ENCODE data around the gene NCLN.
A peak's percentile ranks its signal among the peaks of the same experiment; 100 is the strongest.

Gene NCLN, protein sequence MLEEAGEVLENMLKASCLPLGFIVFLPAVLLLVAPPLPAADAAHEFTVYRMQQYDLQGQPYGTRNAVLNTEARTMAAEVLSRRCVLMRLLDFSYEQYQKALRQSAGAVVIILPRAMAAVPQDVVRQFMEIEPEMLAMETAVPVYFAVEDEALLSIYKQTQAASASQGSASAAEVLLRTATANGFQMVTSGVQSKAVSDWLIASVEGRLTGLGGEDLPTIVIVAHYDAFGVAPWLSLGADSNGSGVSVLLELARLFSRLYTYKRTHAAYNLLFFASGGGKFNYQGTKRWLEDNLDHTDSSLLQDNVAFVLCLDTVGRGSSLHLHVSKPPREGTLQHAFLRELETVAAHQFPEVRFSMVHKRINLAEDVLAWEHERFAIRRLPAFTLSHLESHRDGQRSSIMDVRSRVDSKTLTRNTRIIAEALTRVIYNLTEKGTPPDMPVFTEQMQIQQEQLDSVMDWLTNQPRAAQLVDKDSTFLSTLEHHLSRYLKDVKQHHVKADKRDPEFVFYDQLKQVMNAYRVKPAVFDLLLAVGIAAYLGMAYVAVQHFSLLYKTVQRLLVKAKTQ

DNA sequence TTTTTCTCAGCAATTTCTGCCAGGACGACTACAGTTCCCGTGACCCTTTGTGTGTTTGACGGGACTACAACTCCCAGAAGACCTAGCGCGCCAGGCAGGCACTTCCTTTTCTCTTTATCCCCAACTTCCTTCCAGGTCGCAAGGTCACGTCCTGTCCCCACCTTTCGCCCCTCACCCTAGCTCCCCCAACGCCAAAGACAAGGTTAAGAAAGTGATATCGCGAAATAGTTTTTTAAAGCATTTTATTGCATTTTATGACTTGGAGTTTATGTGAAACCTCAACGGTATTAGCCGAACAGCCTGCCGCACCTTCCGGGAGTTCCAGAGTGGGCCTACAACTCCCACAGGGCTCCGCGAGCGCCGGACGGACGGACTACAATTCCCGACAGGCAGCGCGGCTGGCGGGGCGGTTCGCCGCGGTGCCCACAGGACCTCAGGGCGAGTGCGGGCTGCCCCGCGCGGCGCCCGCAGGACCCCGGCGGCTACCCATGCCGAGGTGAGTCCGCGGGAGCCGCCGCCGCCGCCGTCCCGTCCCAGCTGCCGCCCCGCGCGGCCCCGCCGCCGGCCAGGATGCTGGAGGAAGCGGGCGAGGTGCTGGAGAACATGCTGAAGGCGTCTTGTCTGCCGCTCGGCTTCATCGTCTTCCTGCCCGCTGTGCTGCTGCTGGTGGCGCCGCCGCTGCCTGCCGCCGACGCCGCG, at the start of gene NCLN:
Gene NCLN (plus strand): TSS at position 470 of the 699 bp plus-strand sequence. CDS start 101 bp downstream, at position 571.
- DNase-seq (ENCODE audit: low read depth, low spot score), result peak; percentile 92
- TF ChIP-seq POLR2AphosphoS5 (IDR thresholded peaks at IDR 0.05; ENCODE audit: borderline replicate concordance, low read depth, low read length) (peak; percentile 53; the same call in 1 of the 2 replicates), EZH2 (IDR thresholded peaks at IDR 0.05) (no peak)
- H3K9me3 ChIP-seq (ENCODE audit: low read depth, low read length), result no peaks in the 10 kb centered on the region
- peak within 1 kb of the TSS; percentile 73; the same call in 1 of the 2 replicates for H3K27ac ChIP-seq
- H3K36me3 ChIP-seq (ENCODE audit: insufficient read depth, low read length), result peaks cover 3% of the 10 kb centered on the region; the same call in 1 of the 2 replicates
- H3K9ac ChIP-seq (ENCODE audit: insufficient read length), result peak within 1 kb of the TSS; percentile 86
- H3K4me3 ChIP-seq, result peak within 1 kb of the TSS; percentile 93

DNA sequence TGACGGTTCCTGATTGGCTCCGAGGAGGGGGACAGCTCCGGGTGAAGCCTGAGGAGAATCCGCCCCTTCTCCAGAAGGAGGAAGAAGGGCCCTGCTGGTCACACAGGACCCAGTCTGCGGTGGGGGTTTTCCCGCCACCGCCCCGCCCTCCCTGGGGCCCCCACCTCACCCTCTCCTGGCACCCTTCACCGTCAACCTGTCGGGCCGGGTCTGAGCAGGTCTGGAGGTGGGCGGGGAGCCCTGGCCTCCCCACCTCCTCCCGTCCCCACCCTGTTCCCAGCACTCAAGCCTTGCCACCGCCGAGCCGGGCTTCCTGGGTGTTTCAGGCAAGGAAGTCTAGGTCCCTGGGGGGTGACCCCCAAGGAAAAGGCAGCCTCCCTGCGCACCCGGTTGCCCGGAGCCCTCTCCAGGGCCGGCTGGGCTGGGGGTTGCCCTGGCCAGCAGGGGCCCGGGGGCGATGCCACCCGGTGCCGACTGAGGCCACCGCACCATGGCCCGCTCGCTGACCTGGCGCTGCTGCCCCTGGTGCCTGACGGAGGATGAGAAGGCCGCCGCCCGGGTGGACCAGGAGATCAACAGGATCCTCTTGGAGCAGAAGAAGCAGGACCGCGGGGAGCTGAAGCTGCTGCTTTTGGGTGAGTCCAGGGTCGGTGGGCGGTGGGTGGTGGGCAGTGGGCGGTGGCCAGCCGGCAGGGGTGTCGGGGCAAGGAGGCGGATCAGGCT, 49.6 kb upstream of the NCLN start, which contains the start of gene GNA15:
Gene GNA15 (plus strand): TSS at position 73 of the 723 bp plus-strand sequence. CDS start 418 bp downstream, at position 491.
- DNase-seq (ENCODE audit: low read depth, low spot score), result no peak
- TF ChIP-seq POLR2AphosphoS5 (IDR thresholded peaks at IDR 0.05; ENCODE audit: borderline replicate concordance, low read depth, low read length) (no peak), FOXP2 (optimal IDR thresholded peaks at IDR 0.05; ENCODE audit: control extremely low read depth, extremely low read length, insufficient read depth) (no peak), EZH2 (IDR thresholded peaks at IDR 0.05) (no peak)
- no peak within 1 kb of the TSS for H3K4me3 ChIP-seq
- H3K27ac ChIP-seq, result no peak within 1 kb of the TSS
- no peak within 1 kb of the TSS for H3K9ac ChIP-seq (ENCODE audit: insufficient read length)
- H3K9me3 ChIP-seq (ENCODE audit: low read depth, low read length), result no peaks in the 10 kb centered on the region
- H3K36me3 ChIP-seq (ENCODE audit: insufficient read depth, low read length), result no peaks in the 10 kb centered on the region

DNA sequence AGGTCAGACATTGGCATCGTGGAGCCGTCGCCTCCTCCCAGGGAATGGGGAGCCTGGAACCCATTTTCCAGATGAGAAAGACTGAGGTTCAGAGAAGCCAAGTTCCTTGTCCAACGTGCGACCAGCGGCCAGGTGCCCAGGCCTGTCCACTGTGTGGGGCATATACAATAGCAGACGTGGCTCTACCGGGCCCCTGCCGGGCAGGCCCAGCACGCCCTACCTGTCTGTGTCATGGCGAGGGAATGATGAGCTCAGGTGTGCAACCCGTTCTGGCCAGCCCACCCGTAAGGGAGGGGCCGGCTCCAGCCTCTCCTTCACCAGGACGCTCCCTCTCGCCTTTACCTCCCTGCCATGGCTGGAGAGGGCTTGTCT, 49.1 kb upstream of the NCLN start:
- Histone ChIP-seq H3K9ac (ENCODE audit: insufficient read length) (no peak overlapping the region), H3K27ac (no peak overlapping the region), H3K4me3 (no peak overlapping the region), H3K9me3 (ENCODE audit: low read depth, low read length) (no peaks in the 10 kb centered on the region), H3K36me3 (ENCODE audit: insufficient read depth, low read length) (no peaks in the 10 kb centered on the region)
- no peak for TF ChIP-seq FOXP2 (optimal IDR thresholded peaks at IDR 0.05; ENCODE audit: control extremely low read depth, extremely low read length, insufficient read depth)
- TF ChIP-seq POLR2AphosphoS5 (IDR thresholded peaks at IDR 0.05; ENCODE audit: borderline replicate concordance, low read depth, low read length), result no peak
- TF ChIP-seq EZH2 (IDR thresholded peaks at IDR 0.05), result no peak
- no peak for DNase-seq (ENCODE audit: low read depth, low spot score)

DNA sequence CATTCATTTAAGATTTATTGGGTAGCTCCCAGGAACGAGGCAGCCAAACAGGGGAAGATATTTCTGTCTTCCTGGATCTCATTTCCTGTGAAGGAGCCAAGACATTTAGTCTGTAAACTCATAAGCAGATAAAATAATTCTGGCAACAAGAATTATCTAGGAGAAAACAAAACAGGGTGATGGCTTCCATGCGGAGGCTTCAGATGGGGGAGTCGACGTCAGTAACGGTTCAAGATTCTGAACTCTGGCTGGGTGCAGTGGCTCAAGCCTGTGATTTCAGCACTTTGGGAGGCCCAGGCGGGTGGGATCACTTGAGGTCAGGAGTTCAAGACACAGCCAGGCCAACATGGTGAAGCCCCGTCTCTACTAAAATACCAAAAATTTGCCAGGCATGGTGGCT, 48.6 kb upstream of the NCLN start:
- Histone ChIP-seq H3K27ac (no peak overlapping the region), H3K4me3 (no peak overlapping the region), H3K9me3 (ENCODE audit: low read depth, low read length) (no peaks in the 10 kb centered on the region), H3K36me3 (ENCODE audit: insufficient read depth, low read length) (no peaks in the 10 kb centered on the region), H3K9ac (ENCODE audit: insufficient read length) (no peak overlapping the region)
- no peak for DNase-seq (ENCODE audit: low read depth, low spot score)
- TF ChIP-seq EZH2 (IDR thresholded peaks at IDR 0.05) (no peak), FOXP2 (optimal IDR thresholded peaks at IDR 0.05; ENCODE audit: control extremely low read depth, extremely low read length, insufficient read depth) (no peak), POLR2AphosphoS5 (IDR thresholded peaks at IDR 0.05; ENCODE audit: borderline replicate concordance, low read depth, low read length) (no peak)

DNA sequence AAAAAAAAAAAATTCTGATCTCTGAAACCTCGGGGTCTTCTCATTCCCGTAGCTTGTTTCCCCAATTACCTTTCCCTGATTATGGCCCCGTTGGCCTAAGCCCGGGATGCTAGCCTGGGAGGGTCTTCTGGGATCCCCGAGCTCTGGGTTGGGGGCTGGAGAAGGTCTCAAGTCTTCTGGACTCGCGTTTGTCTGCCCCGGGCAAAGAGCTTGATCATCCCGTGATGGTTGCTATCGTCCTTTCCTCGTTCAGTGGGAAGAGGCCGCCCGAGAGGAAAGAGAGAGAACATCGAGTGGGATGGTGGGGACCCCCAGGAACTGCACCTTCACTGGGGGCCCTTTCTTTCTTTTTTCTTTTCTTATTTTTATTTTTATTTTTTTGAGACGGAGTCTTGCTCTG, 47.5 kb upstream of the NCLN start:
- no peaks in the 10 kb centered on the region for H3K36me3 ChIP-seq (ENCODE audit: insufficient read depth, low read length)
- no peak overlapping the region for H3K27ac ChIP-seq
- no peaks in the 10 kb centered on the region for H3K9me3 ChIP-seq (ENCODE audit: low read depth, low read length)
- no peak for DNase-seq (ENCODE audit: low read depth, low spot score)
- no peak overlapping the region for H3K4me3 ChIP-seq
- TF ChIP-seq FOXP2 (optimal IDR thresholded peaks at IDR 0.05; ENCODE audit: control extremely low read depth, extremely low read length, insufficient read depth) (no peak), EZH2 (IDR thresholded peaks at IDR 0.05) (no peak), POLR2AphosphoS5 (IDR thresholded peaks at IDR 0.05; ENCODE audit: borderline replicate concordance, low read depth, low read length) (no peak)
- no peak overlapping the region for H3K9ac ChIP-seq (ENCODE audit: insufficient read length)

DNA sequence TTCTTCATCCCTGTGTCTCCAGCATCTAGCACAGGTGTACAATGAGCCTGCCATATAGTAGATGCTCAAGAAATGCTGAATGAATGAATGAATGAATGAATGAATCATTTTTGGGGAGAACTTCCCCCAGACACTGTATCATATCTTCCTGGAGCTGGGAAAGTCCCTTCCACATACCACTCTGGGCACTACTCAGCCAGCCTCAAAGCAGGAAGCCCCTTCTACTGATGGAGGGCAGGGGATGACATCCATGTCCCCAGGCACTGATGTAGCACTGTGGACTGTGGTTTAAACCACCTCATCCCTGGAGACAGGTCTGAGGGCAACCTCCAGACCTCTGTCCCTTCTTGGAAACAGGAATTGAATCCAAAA, 45.1 kb upstream of the NCLN start:
- no peak for DNase-seq (ENCODE audit: low read depth, low spot score)
- Histone ChIP-seq H3K9me3 (ENCODE audit: low read depth, low read length) (no peaks in the 10 kb centered on the region), H3K36me3 (ENCODE audit: insufficient read depth, low read length) (no peaks in the 10 kb centered on the region), H3K9ac (ENCODE audit: insufficient read length) (no peak overlapping the region), H3K27ac (no peak overlapping the region), H3K4me3 (no peak overlapping the region)
- no peak for TF ChIP-seq EZH2 (IDR thresholded peaks at IDR 0.05)
- no peak for TF ChIP-seq POLR2AphosphoS5 (IDR thresholded peaks at IDR 0.05; ENCODE audit: borderline replicate concordance, low read depth, low read length)
- no peak for TF ChIP-seq FOXP2 (optimal IDR thresholded peaks at IDR 0.05; ENCODE audit: control extremely low read depth, extremely low read length, insufficient read depth)

DNA sequence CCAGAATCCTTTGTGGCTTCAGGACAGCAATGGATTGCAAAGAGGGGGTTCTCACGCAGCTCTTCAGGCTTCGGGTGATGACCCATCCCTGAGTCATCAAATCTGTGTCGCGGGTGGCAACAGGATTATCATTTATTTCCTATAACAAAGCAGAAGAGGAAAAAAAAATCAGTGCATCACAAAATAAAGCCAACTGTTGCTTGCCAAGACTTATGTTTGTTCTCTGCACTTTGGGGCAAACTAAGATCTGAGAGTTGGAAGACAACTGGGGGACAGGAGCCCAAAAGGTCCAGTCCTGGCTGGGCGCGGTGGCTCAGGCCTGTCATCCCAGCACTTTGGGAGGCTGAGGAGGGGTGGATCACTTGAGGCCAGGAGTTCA, 43.4 kb upstream of the NCLN start:
- H3K9me3 ChIP-seq (ENCODE audit: low read depth, low read length), result no peaks in the 10 kb centered on the region
- no peak overlapping the region for H3K4me3 ChIP-seq
- no peaks in the 10 kb centered on the region for H3K36me3 ChIP-seq (ENCODE audit: insufficient read depth, low read length)
- TF ChIP-seq EZH2 (IDR thresholded peaks at IDR 0.05) (no peak), FOXP2 (optimal IDR thresholded peaks at IDR 0.05; ENCODE audit: control extremely low read depth, extremely low read length, insufficient read depth) (no peak), POLR2AphosphoS5 (IDR thresholded peaks at IDR 0.05; ENCODE audit: borderline replicate concordance, low read depth, low read length) (no peak)
- H3K9ac ChIP-seq (ENCODE audit: insufficient read length), result no peak overlapping the region
- no peak overlapping the region for H3K27ac ChIP-seq
- DNase-seq (ENCODE audit: low read depth, low spot score), result no peak
